CD4-positive, alpha-beta T cell treated with Interleukin-21 for 1 hour (primary cell): ENCODE results near the gene RNU1-4.
"Not testable (repeated sequence)": the region's sequence is repeated elsewhere in the genome, so short reads cannot be mapped to it uniquely, and the experiment has no call there.

Experiments
- DNase-seq: peaks from one replicate; pipeline ENCODE4 v3.0.0-alpha.2; 2020

The RNU1-4 gene

DNA sequence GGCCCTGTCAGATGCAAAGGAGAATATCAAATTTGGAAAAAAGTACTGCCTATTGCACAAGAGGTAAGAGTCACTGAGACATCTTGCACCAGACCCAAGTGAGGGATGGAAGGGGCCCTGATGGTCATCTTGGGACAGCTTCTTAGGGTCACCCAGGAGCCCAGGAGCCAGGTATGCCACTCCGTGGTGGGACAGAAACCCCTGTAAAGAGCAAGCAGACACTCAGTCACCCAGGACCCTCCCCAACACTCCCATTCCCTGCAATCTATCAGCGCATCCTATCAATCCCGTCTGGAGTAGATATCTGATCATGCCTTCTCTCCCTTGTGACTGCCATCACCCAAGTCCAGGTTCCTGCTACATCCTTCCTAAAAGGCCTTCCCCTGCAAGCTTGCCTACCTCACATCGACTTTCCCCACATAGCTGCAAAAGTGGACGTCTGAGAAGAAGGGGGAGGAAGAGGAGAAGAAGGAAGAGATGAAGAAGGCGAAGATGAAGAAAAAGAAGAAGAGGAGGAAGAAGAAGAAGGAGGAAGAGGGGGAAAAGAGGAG is 30.7 kb downstream of the RNU1-4 start:
- not testable (repeated sequence) for DNase-seq

DNA sequence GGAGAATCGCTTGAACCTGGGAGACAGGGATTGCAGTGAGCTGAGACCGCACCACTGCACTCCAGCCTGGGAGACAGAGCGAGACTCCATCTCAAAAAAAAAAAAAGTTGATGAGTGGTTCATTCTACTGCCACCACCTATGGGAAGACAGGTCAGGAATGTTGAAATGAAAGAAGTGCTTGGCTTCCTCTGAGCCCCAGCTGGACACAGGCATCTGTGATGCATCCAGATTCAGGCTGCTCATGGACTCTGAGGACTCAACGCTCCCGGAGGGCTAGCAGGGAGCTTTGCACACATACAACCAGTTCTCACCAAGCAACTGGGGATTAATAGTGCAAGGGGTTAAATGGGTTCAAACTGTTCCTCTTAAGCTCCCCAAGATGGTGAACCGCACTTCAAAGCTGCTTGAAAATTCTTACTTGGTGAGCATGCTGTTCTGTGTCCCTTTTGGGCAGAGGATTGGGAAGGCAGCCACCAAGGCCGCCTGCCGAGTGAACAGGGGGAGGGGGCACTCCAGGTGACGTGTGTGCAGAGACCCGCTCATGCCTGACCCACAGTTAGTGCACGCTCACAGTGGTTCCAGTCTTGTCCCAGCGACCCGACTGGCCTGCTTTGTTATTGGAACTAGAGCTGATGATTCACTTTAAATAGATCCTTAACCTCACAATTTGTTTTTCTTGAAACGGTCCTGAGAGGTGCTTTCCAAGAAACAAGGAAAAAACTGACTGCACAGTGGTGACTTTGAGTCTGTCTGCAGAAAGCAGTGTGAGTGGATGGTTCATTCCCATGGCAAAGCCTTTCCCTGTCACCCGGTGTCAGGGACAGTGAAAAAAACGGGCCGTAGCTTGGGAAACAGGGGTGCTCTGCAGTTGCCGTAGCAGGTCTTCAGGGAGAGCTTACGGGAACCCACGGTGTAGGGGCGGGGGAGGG is 32.2 kb downstream of the RNU1-4 start:
- not testable (repeated sequence) for DNase-seq

DNA sequence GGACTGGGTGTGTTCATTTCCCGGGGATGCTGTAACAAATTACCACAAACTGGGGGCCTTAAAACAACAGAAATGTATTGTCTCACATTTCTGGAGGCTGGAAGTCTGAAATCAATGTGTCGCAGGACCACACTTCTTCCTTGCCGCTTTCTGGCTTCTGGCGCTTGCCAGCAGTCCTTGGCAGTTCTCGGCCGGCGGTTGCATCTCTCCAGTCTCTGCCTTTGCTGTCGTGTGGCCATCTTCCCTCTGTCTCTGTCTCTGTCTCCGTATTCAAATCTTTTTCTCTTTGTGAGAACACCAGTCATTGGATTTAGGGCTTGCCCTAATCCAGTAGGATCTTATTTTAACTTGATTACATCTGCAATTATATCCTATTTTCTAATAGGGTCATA is 32.9 kb downstream of the RNU1-4 start:
- not testable (repeated sequence) for DNase-seq

DNA sequence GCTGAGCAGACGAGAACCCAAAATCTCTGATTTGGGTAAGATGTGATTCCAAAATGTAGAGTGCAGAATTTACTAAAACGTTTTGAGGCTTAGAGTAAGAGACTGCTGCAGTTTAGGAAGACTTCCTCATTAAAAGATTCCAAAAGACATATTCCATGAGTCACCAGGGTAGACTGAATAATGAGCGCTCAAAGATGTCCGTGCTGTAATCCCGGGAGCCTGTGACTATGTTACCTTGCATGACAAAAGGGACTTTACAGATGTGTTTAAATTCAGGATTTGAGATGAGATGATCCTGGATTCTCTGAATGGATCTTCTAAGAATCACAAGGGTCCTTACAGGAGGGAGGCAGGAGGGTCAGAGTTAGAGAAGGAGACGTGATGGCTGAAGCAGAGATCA is 33.4 kb downstream of the RNU1-4 start:
- not testable (repeated sequence) for DNase-seq

DNA sequence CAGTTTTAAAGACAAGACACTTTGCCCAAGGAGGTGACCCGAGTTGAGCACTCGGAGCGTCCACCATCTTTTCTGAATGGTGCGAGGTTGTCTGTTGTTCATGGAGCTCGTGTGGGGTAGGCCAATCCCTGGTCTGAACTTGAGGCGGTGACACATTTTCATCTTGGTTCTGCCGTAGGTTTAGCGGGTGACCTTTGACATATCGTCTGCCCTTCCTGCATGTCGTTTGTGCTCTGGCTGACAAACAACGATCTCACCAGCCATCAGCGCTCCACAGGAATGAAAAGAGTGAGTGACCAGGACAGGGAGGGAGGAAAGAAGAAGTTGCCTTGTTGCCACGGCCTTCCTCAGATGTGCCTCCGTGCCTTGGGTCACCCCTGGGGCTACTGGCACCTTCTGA is 34.5 kb downstream of the RNU1-4 start:
- DNase-seq: not testable (repeated sequence)

DNA sequence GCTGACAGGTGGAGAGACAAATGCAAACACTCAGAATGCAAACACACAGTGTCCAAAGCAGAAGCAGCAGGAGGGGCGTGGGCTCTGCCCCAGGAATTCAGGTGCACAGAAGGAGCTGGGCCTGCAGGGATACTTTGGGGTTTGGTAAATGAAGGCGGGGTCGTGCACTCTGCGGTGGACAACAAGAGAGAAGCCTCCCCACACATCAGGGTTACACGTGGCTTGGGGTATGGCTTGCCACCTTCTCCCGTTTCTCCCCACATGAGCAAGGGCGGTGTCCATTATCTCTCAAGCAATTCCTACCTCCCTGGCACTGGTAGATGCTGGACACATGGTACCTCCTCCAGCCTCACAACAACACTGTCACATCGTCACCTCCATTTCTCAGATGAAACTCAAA is 35.0 kb downstream of the RNU1-4 start:
- DNase-seq: not testable (repeated sequence)

DNA sequence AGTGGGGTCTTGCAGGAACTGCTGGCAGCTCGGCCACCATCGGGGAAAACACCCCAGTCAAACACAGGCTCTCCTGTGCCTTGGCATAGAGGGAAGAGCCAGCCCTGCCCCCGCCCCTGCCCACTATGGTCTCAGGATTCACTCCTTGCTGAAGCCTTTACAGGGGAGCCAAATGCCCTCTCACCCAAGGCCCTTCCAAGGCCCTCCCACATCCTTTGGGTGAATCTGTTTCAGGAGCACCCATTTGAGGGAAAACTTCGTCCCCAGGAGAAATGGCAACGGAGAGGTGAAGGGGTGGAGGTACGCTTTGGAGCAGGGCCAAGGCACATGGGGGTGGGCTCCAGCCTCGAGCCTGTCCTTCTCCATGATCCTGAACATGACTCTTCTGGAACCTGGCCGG is 35.9 kb downstream of the RNU1-4 start:
- DNase-seq: not testable (repeated sequence)

DNA sequence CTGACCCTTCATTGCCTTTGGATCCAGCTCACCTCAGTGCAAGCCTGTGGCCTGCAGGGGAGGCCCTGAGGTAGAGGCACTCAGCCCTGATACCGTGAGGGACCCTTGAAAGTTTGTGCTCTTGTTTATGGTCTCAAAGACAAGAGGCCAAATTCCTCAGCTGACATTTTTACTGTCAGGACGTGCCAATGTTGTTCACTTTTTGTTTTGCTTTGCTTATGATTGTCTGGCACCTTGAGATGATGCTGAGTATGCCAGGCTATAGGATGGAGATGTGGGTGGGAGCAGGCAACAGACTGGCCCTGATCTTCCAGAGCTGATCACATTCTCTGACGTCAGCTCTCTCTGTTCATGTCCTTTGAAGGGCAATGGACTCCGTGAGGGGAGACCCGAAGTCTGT is 36.5 kb downstream of the RNU1-4 start:
- not testable (repeated sequence) for DNase-seq

DNA sequence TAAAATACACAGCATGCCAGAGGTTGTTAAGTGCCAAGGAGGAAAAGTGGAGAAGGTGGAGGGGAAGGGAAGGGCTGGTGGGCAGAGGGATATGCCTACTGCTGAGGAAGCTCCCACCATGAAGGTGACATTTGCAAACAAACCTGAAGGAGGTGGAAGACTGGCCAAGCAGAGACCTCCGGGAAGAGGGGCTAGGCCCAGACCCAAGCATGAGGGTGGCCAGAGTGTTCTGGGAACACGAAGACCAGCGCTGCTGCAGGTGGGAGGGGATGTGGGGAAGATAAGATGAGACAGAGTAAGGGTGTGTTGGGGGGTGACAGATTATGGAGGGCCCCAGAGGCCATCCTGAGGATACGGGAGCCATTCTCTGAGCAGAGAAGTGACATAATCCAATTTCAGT is 37.5 kb downstream of the RNU1-4 start:
- not testable (repeated sequence) for DNase-seq

DNA sequence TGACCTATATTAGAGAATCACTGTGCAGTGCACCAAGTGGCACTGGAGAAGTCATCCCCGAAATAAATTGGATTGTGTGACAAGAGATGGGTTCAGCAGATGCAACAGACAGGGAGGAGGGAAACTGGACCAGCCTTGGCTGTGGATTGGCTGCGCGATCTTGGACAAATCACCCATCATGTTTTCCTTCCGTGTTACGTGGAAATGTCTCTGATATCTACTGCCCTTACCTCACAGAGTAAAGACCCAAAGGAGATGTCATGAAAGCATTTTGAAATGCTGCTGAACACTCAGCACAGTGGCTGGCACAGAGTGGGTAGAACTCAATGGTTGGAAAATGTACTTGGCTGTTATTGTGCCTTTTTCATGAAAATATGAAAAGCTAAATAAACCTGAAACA is 39.2 kb downstream of the RNU1-4 start:
- not testable (repeated sequence) for DNase-seq

DNA sequence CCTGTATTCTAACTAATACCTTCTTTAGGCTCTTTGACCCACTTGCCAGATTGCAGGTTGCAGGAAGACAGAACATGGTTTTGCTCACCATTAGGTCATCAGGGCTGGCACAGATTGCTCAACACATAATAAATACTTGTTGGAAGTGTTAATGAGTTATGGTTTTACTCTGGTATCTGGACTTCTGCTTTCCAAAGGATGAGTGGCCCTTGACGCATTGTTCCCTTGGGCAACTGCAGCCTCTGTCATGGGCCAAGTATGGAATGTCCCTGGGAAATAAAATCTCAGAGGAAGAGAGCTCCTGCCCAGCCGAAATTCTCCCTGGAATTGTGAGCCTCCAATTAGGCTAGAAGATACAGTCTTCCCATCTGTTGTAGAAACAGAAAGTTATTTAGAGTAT is 40.7 kb downstream of the RNU1-4 start:
- DNase-seq: not testable (repeated sequence)

DNA sequence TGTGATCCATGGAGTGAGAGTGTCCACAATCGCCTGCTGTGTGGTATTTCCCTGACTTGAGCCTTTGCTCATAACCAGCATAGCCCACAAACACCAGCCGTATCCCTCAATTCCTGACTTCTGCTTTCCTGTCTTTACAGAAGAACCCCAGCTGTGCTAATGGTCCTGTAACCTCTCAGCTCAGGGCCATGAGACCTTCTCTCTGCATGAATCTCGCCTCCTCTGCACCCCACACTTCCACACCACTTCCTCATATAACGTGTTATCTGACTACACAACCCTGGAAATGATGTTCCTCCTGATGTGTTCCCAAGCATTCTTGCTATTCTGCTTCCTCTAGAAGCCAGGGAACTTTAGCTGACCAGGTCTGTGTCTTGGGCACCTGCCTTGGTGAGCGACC is 41.3 kb downstream of the RNU1-4 start:
- DNase-seq: not testable (repeated sequence)

DNA sequence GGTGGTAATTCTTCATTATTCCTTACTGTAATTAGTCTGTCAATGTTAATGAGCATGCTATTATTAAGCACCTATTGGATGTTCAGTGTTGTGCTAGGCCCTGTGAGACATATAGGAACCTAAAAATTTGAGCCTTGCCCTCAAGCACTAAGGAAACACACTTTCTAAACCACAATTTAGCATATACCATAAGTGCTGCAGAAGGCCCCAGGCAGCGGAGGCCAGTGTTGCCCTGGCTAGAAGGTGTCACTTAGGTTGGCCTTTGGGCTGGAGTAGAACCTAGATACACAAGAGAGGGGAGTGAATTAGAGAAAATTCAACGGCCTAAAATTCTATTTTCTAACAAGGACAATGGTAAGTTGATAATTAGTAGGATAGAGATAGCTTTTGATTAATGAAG is 44.6 kb downstream of the RNU1-4 start:
- not testable (repeated sequence) for DNase-seq

DNA sequence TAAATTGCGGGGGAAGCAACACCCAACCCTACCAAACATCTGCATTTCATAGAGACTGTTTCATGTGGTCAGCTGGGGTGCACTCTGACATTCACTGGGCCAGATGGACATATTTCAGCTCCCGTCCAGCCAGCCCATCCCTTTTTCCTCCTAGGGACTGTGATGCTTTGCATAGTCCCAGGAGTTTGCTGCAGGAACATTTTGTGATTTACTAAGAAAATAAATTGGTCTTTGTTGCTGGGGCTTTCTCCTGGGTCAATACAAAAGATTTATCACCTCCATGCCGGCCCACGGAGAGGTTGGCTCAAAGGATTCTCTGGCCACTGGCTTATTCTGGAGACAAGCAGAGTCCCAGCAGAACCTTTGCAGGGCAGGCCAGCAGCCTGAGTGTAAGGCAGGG is 46.0 kb downstream of the RNU1-4 start:
- DNase-seq: not testable (repeated sequence)

DNA sequence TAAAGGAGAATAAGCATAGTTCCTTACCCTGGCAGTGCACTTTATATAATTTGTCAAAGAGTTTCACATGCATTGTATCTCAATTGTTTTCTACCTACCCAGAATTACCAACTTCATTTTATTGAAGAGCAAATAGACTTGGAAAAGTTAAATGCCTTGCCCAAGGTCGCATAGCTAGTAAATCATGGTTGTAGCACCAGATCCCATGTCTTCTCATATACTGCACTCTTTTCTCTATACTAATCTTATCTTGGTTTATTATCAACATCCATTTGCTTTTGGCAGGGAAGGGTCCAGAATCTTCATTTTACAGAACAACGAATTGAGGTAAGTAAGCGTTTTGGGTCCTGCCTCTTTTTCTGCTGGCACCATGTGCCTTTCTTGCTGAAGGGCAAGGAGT is 46.9 kb downstream of the RNU1-4 start:
- not testable (repeated sequence) for DNase-seq

DNA sequence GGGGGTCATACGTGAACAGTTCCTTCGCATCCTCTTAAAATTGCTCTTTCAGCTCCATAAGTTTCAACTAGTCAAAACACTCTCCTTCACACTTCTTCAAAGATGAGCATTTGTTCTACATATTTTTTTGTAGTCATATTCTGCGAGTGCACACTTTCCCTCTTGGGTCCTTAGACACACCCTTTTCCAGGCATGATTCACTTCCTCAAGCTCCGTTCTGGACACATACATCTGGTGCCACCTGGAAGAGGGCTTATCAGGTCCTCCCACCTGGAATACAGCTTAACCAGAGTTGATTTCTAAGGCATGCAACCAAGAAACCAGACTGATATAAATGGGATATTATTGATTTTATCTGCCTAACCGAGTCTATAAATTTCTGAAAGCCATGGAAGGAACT is 47.4 kb downstream of the RNU1-4 start:
- not testable (repeated sequence) for DNase-seq
